ENCODE measurements around the gene SLC22A3. TPM values are rescaled to one million over a fixed set of nuclear protein-coding genes. Genes with fewer than 3 reads are reported as not detected.

SLC22A3 gene
- total RNA-seq, 1 experiment from 2014 or later = 0.07 TPM

DNA sequence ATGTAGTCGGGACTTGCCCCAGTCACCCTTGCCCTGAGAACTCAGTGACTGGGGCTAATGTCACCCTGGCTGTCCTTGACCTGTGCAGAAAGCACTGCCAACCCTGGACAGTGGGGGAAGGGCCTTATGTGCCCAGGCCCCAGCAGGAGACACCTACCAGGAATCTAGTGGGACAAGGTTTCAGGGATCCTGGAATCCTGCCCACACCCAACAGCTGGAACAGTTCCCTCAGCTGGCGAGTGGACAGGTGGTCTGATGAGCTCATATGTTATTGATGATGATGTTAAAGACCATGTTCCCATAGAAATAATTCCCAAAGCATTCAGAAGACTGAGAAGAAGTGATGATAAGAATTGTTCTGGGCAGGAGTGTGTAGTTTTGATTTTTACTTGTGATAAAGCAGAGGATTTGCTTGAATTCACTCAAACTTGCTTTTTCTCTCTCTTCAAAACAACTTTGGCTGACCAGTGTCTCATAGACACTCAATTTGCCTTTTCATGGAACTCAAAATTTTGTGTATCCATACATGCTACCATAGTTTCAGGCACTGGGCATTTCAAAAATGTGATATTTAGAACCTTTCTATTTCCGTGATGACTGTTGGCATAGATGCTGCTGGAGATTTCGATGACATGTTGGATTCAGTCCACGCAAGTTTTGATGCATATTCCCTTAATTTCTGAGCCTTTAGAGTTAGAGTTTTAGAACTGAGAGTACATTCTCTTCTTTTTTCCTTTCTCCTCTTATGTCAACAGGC, 79.3 kb downstream of the SLC22A3 start:
- H3K79me2 ChIP-seq (ENCODE audit: insufficient read depth, low read length) = no peaks in the 10 kb centered on the region
- ChIA-PET POLR2A (no interaction called here), CTCF (no interaction called here), RAD21 (ENCODE audit: low non-redundant PET in 1 of 2, low total read pairs in 2 of 2, uncharacterized antibody in 2 of 2, unreplicated experiment in 2 of 2) (no interaction called here)
- TF ChIP-seq FOSL1 (IDR thresholded peaks at IDR 0.05; ENCODE audit: low read depth) = no peak
- TF ChIP-seq SRF (IDR thresholded peaks at IDR 0.05; ENCODE audit: low read depth) = no peak
- TF ChIP-seq, protein P1, sequence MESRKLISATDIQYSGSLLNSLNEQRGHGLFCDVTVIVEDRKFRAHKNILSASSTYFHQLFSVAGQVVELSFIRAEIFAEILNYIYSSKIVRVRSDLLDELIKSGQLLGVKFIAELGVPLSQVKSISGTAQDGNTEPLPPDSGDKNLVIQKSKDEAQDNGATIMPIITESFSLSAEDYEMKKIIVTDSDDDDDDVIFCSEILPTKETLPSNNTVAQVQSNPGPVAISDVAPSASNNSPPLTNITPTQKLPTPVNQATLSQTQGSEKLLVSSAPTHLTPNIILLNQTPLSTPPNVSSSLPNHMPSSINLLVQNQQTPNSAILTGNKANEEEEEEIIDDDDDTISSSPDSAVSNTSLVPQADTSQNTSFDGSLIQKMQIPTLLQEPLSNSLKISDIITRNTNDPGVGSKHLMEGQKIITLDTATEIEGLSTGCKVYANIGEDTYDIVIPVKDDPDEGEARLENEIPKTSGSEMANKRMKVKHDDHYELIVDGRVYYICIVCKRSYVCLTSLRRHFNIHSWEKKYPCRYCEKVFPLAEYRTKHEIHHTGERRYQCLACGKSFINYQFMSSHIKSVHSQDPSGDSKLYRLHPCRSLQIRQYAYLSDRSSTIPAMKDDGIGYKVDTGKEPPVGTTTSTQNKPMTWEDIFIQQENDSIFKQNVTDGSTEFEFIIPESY (IDR thresholded peaks at IDR 0.05; ENCODE audit: extremely low read depth, insufficient replicate concordance, low read length) = no peak
- TF ChIP-seq YY1 (IDR thresholded peaks at IDR 0.05; ENCODE audit: extremely low read depth, insufficient replicate concordance, low read depth, low read length) = no peak
- TF ChIP-seq, protein P2, sequence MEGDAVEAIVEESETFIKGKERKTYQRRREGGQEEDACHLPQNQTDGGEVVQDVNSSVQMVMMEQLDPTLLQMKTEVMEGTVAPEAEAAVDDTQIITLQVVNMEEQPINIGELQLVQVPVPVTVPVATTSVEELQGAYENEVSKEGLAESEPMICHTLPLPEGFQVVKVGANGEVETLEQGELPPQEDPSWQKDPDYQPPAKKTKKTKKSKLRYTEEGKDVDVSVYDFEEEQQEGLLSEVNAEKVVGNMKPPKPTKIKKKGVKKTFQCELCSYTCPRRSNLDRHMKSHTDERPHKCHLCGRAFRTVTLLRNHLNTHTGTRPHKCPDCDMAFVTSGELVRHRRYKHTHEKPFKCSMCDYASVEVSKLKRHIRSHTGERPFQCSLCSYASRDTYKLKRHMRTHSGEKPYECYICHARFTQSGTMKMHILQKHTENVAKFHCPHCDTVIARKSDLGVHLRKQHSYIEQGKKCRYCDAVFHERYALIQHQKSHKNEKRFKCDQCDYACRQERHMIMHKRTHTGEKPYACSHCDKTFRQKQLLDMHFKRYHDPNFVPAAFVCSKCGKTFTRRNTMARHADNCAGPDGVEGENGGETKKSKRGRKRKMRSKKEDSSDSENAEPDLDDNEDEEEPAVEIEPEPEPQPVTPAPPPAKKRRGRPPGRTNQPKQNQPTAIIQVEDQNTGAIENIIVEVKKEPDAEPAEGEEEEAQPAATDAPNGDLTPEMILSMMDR (IDR thresholded peaks at IDR 0.05 in 2 of 3, conservative IDR thresholded peaks at IDR 0.05 in 1 of 3; ENCODE audit: borderline replicate concordance in 1 of 3, insufficient read depth in 1 of 3, low read depth in 2 of 3, low read length in 2 of 3) = no peak
- TF ChIP-seq, protein P3, sequence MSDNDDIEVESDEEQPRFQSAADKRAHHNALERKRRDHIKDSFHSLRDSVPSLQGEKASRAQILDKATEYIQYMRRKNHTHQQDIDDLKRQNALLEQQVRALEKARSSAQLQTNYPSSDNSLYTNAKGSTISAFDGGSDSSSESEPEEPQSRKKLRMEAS (IDR thresholded peaks at IDR 0.05) = no peak
- TF ChIP-seq, protein P4, sequence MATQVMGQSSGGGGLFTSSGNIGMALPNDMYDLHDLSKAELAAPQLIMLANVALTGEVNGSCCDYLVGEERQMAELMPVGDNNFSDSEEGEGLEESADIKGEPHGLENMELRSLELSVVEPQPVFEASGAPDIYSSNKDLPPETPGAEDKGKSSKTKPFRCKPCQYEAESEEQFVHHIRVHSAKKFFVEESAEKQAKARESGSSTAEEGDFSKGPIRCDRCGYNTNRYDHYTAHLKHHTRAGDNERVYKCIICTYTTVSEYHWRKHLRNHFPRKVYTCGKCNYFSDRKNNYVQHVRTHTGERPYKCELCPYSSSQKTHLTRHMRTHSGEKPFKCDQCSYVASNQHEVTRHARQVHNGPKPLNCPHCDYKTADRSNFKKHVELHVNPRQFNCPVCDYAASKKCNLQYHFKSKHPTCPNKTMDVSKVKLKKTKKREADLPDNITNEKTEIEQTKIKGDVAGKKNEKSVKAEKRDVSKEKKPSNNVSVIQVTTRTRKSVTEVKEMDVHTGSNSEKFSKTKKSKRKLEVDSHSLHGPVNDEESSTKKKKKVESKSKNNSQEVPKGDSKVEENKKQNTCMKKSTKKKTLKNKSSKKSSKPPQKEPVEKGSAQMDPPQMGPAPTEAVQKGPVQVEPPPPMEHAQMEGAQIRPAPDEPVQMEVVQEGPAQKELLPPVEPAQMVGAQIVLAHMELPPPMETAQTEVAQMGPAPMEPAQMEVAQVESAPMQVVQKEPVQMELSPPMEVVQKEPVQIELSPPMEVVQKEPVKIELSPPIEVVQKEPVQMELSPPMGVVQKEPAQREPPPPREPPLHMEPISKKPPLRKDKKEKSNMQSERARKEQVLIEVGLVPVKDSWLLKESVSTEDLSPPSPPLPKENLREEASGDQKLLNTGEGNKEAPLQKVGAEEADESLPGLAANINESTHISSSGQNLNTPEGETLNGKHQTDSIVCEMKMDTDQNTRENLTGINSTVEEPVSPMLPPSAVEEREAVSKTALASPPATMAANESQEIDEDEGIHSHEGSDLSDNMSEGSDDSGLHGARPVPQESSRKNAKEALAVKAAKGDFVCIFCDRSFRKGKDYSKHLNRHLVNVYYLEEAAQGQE (IDR thresholded peaks at IDR 0.05; ENCODE audit: low read depth) = no peak
- TF ChIP-seq JUND (IDR thresholded peaks at IDR 0.05) = no peak
- TF ChIP-seq ZFX (IDR thresholded peaks at IDR 0.05) = no peak
- no peak for TF ChIP-seq CEBPB (IDR thresholded peaks at IDR 0.05; ENCODE audit: low read depth)
- TF ChIP-seq ZNF274 (IDR thresholded peaks at IDR 0.05; ENCODE audit: low read depth, low read length) = no peak
- no peak for TF ChIP-seq ELF1 (IDR thresholded peaks at IDR 0.05; ENCODE audit: borderline replicate concordance, low read depth)
- TF ChIP-seq, protein P5, sequence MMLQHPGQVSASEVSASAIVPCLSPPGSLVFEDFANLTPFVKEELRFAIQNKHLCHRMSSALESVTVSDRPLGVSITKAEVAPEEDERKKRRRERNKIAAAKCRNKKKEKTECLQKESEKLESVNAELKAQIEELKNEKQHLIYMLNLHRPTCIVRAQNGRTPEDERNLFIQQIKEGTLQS (IDR thresholded peaks at IDR 0.05) = no peak
- H3K4me3 ChIP-seq (replicated peaks in 1 of 2; ENCODE audit: low read depth in 1 of 2, low read length in 2 of 2) = no peak overlapping the region
- no peaks in the 10 kb centered on the region for H3K9me3 ChIP-seq (ENCODE audit: control insufficient read depth in 1 of 2, insufficient read depth in 1 of 2, low read depth in 1 of 2, low read length in 2 of 2)
- intact Hi-C loops (cut with micrococcal nuclease) = no loop called here
- H3K4me1 ChIP-seq (ENCODE audit: control insufficient read depth in 1 of 2, insufficient read depth in 2 of 2, low read length in 2 of 2) = peaks cover 0 to 10% of the 10 kb centered on the region in 2 experiments; a peak in 2 of 4 replicates
- H3K36me3 ChIP-seq (ENCODE audit: control insufficient read depth in 1 of 2, insufficient read depth in 2 of 2, low read length in 2 of 2) = no peaks in the 10 kb centered on the region
- H3K9ac ChIP-seq (ENCODE audit: low read length) = no peak overlapping the region
- no peaks in the 10 kb centered on the region for H3K9me2 ChIP-seq (ENCODE audit: insufficient read depth)
- no peak overlapping the region for H3K4me2 ChIP-seq (ENCODE audit: low read length)
- no peak for DNase-seq (ENCODE audit: low read depth, low spot score)
- no peaks in the 10 kb centered on the region for H4K20me1 ChIP-seq (ENCODE audit: insufficient read depth)
- no TSS peak for BruUV-seq (replicated peaks)
- H3K27ac ChIP-seq (ENCODE audit: low read depth, low read length) = no peak overlapping the region
- no peak for ATAC-seq
- no peaks in the 10 kb centered on the region for H3K27me3 ChIP-seq (ENCODE audit: insufficient read depth, low read length)
- H2AFZ ChIP-seq (ENCODE audit: low read depth, low read length, poor library complexity, severe bottlenecking) = no peak overlapping the region
